GM23248 (cell line): Measurements from ENCODE around the gene PPP1CC. TPM values are rescaled to one million over a fixed set of nuclear protein-coding genes. Genes with fewer than 3 reads are reported as not detected.
A peak's percentile ranks its signal among the peaks of the same experiment; 100 is the strongest.

Source experiments
- DNase-seq: peaks from one replicate; pipeline ENCODE4 v3.0.0-alpha.2; 2015
- H2AFZ ChIP-seq: fragments of 200-600 bp; sonication (generic); 2 replicates; pipeline ENCODE4 v1.6.1; 2016; ENCODE audit warnings: antibody characterized with exemption
- H3F3A ChIP-seq: fragments of 200-600 bp; sonication (generic); 2 replicates; pipeline ENCODE4 v1.6.1; 2016; ENCODE audit warnings: mild to moderate bottlenecking, antibody characterized with exemption, mixed run types; ENCODE audit not compliant: insufficient read depth
- H3K27ac ChIP-seq: fragments of 200-600 bp; sonication (generic); 2 replicates; pipeline ENCODE4 v1.5.1; 2016; ENCODE audit warnings: mild to moderate bottlenecking
- H3K27me3 ChIP-seq: fragments of 200-600 bp; sonication (generic); replicated peaks from 2 replicates; pipeline ENCODE4 v1.6.1; 2016; ENCODE audit warnings: mild to moderate bottlenecking; ENCODE audit not compliant: insufficient read depth
- H3K36me3 ChIP-seq: fragments of 200-600 bp; sonication (generic); 2 replicates; pipeline ENCODE4 v1.6.1; 2016; ENCODE audit warnings: low read depth, mild to moderate bottlenecking
- H3K4me1 ChIP-seq: fragments of 200-600 bp; sonication (generic); 2 replicates; pipeline ENCODE4 v1.6.1; 2016; ENCODE audit warnings: mild to moderate bottlenecking; ENCODE audit not compliant: insufficient read depth
- H3K4me2 ChIP-seq: fragments of 200-600 bp; sonication (generic); one replicate; pipeline ENCODE4 v1.6.1; 2016; ENCODE audit warnings: mild to moderate bottlenecking; ENCODE audit not compliant: unreplicated experiment
- H3K4me3 ChIP-seq: fragments of 200-600 bp; sonication (generic); 2 replicates; pipeline ENCODE4 v1.5.1; 2016; ENCODE audit warnings: mild to moderate bottlenecking
- H3K79me2 ChIP-seq: fragments of 200-600 bp; sonication (generic); 2 replicates; pipeline ENCODE4 v1.6.1; 2016; ENCODE audit warnings: mild to moderate bottlenecking; ENCODE audit not compliant: insufficient read depth
- H3K9ac ChIP-seq: fragments of 200-600 bp; sonication (generic); 2 replicates; pipeline ENCODE4 v1.6.1; 2016; ENCODE audit warnings: mild to moderate bottlenecking
- H3K9me2 ChIP-seq: fragments of 200-600 bp; sonication (generic); 2 replicates; pipeline ENCODE4 v1.6.1; 2016; ENCODE audit warnings: mixed run types, mild to moderate bottlenecking, moderate library complexity; ENCODE audit not compliant: insufficient read depth
- H3K9me3 ChIP-seq: fragments of 200-600 bp; sonication (generic); one replicate; pipeline ENCODE4 v1.6.1; 2017; ENCODE audit warnings: low read depth
- H4K20me1 ChIP-seq: fragments of 200-600 bp; sonication (generic); 2 replicates; pipeline ENCODE4 v1.6.0; 2016; ENCODE audit not compliant: insufficient read depth
- EZH2 ChIP-seq: fragments of 200-600 bp; sonication (generic); IDR thresholded peaks from 2 replicates; pipeline ENCODE4 v1.6.1; 2018; ENCODE audit warnings: antibody characterized with exemption, mild to moderate bottlenecking; ENCODE audit not compliant: insufficient read depth, poor library complexity, severe bottlenecking
- EZH2phosphoT487 ChIP-seq: fragments of 200-600 bp; sonication (generic); IDR thresholded peaks from 2 replicates; pipeline ENCODE4 v1.6.1; 2018; ENCODE audit warnings: antibody characterized with exemption, moderate library complexity, mild to moderate bottlenecking, low read depth; ENCODE audit not compliant: insufficient read depth
- WGBS, 2 experiments: methylation state at CpG; one replicate each; pipeline ENCODE4 v1.1.6; 2015 to 2017; ENCODE audit warnings: low lambda C conversion rate in 2 of 2, low coverage in 1 of 2; ENCODE audit errors: missing lambda C conversion rate in 2 of 2; 5-methylcytosine and 5-hydroxymethylcytosine counted together
- in situ Hi-C: fragments of 300-500 bp; cut with MboI; formaldehyde crosslinking; loops from 2 replicates; pipeline ENCODE4 v1.15.0; 2020
- polyA plus RNA-seq: library from polyadenylated mRNA; unstranded; fragments of >200 nt; fragmentation: Nextera tagmentation; extraction: Ambion mirVana; gene quantifications from 2 replicates; pipeline ENCODE4 v1.2.1, GENCODE V29; 2016
- total RNA-seq: library from RNA; depleted of rRNA; stranded (reverse); fragments of >200 nt; shearing (Covaris generic); gene quantifications from 2 replicates; pipeline ENCODE4 v1.2.3, GENCODE V29; 2014

Gene PPP1CC
- total and polyA plus RNA-seq, 2 experiments from 2014 or later = 37.4 to 110 TPM

DNA sequence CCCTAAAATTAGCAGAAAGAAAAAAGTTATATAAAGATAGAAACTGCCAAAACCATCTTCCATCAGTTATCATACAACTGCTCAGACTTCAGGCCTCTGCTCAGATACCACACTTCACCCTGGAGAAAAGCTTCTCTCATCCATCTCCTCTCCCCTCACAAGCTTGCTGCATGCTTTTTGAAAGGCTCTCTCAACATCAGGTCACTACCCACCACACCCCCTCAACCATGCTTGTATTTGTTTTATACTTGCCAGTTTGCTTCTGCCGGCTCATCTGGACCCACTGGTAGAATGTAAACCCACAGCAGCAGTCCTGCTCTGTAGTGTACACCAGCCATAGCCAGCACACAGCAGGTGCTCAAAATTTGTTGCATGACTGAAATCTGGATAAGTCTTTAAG, 8.8 kb downstream of the PPP1CC start:
- H3K36me3 ChIP-seq = peaks cover 44% of the 10 kb centered on the region
- H3K4me2 ChIP-seq = no peak overlapping the region

DNA sequence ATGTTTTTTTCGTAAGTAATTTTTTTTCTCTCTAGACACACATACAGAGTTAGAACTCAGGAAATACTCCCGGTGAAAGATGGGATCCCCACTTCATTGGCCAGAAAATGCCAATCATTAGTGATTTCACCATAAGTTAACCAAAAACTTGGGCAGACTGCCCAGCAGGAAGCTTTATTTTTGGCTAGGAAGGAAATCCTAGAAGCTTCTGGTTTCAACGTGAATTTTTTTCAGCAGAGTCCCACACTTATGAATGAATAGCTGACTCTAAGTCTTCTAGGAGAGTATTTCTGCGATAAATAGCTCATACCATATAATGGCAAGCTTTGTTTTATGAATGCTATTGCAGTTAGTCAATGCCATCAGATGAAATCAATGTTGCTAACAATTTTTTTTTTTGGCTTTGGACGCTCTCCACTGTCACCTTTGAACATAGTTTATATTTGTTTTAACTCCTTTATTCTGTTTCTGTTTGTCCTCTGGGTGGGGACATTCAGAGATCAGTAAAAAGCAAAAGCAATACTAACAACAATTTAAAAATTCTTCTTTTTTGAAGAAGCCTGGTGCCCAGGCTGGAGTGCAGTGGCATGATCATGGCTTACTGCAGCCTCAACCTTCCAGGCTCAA, 9.5 kb downstream of the PPP1CC start:
- no peak overlapping the region for H3K9ac ChIP-seq
- TF ChIP-seq EZH2 = no peak
- TF ChIP-seq EZH2phosphoT487 = no peak
- peaks cover 50% of the 10 kb centered on the region for H3K36me3 ChIP-seq
- WGBS, 2 experiments = 50 to 58% methylated on average over 5 of the region's 5 CpGs
- no peaks in the 10 kb centered on the region for H3K9me2 ChIP-seq
- no peak overlapping the region for H2AFZ ChIP-seq
- H3F3A ChIP-seq = 0 out of 2 replicates have a peak, but pooled peaks cover 9% of the 10 kb centered on the region
- no peak overlapping the region for H3K27ac ChIP-seq
- H3K27me3 ChIP-seq = no peaks in the 10 kb centered on the region
- H3K4me2 ChIP-seq = peak overlapping the region; percentile 14
- peaks cover 100% of the 10 kb centered on the region for H3K79me2 ChIP-seq
- in situ Hi-C loops = no loop called here
- peak; percentile 62 for DNase-seq
- no peaks in the 10 kb centered on the region for H3K9me3 ChIP-seq
- H3K4me3 ChIP-seq = no peak overlapping the region
- peaks cover 27% of the 10 kb centered on the region for H3K4me1 ChIP-seq
- H4K20me1 ChIP-seq = peaks cover 6% of the 10 kb centered on the region; the same call in 1 of the 2 replicates

More for the DNA sequence above, 8.8 kb downstream of the PPP1CC start:
- Histone ChIP-seq H3K79me2 (peaks cover 100% of the 10 kb centered on the region), H3K27ac (no peak overlapping the region), H3F3A (0 out of 2 replicates have a peak, but pooled peaks cover 11% of the 10 kb centered on the region), H2AFZ (no peak overlapping the region), H3K9me3 (no peaks in the 10 kb centered on the region), H4K20me1 (peaks cover 6% of the 10 kb centered on the region), H3K4me1 (peaks cover 27% of the 10 kb centered on the region), H3K9me2 (no peaks in the 10 kb centered on the region), H3K27me3 (no peaks in the 10 kb centered on the region), H3K9ac (no peak overlapping the region), H3K4me3 (no peak overlapping the region)
- no peak for DNase-seq
- in situ Hi-C loops = no loop called here
- TF ChIP-seq EZH2phosphoT487 (no peak), EZH2 (no peak)
- WGBS, 2 experiments = 73 to 75% methylated on average over 1 of the region's 1 CpG

DNA sequence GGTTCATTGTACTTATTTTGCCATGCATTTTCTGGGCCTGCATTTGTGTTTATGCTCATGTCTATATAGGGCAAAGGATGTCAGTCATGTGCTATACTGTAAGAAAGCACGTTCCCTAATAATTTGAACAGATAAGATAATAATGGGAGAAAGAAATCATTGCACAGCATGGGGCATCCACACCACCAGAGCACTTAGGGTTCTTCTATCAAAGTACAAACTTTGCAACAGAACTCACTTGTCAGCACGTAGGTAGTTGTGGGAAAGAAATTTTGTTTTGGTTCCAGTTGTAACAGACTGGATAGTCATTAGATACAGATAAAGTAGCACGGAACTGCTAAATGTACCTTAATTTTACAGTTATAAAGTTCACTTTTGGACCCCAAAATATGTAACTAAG, 10.1 kb downstream of the PPP1CC start:
- TF ChIP-seq EZH2phosphoT487 (no peak), EZH2 (no peak)
- Histone ChIP-seq H3K27me3 (no peaks in the 10 kb centered on the region), H4K20me1 (peaks cover 6% of the 10 kb centered on the region; the same call in 1 of the 2 replicates), H2AFZ (no peak overlapping the region), H3K9me3 (no peaks in the 10 kb centered on the region), H3F3A (0 out of 2 replicates have a peak, but pooled peaks cover 2% of the 10 kb centered on the region), H3K4me1 (peaks cover 22% of the 10 kb centered on the region), H3K9ac (no peak overlapping the region), H3K4me2 (no peak overlapping the region), H3K27ac (no peak overlapping the region), H3K36me3 (peaks cover 53% of the 10 kb centered on the region), H3K79me2 (peaks cover 100% of the 10 kb centered on the region), H3K4me3 (no peak overlapping the region), H3K9me2 (no peaks in the 10 kb centered on the region)
- in situ Hi-C loops = no loop called here
- WGBS, 2 experiments = 56 to 57% methylated on average over 3 of the region's 3 CpGs
- no peak for DNase-seq

DNA sequence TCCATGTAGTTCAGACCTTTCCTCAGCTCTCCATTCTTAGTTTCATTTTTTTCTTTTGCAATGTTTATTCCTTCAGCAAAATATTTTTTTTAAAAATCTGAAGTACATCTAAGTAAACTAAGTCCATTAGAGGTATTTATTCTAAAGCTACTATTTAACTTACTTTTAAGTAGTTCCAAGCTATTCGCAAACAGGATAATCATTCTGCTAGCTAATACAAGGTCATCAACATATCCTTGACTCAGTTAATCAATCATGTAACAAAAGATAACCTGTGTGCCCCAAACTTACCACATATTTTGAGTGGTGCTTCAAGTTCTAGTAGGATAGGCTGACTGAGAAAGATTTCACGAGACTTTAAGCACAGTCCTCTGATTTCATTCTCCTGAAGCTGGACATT, 11.2 kb downstream of the PPP1CC start:
- H3K27me3 ChIP-seq = no peaks in the 10 kb centered on the region
- no peak overlapping the region for H3K27ac ChIP-seq
- H4K20me1 ChIP-seq = peaks cover 6% of the 10 kb centered on the region; the same call in 1 of the 2 replicates
- TF ChIP-seq EZH2 = no peak
- no peak for TF ChIP-seq EZH2phosphoT487
- DNase-seq = no peak
- peaks cover 12% of the 10 kb centered on the region for H3K4me1 ChIP-seq
- no peak overlapping the region for H3K9ac ChIP-seq
- H3K4me3 ChIP-seq = no peak overlapping the region
- WGBS, 2 experiments = 77 to 86% methylated on average over 2 of the region's 2 CpGs
- no peak overlapping the region for H3K4me2 ChIP-seq
- in situ Hi-C loops = no loop called here
- no peaks in the 10 kb centered on the region for H3F3A ChIP-seq
- H2AFZ ChIP-seq = no peak overlapping the region
- no peaks in the 10 kb centered on the region for H3K9me2 ChIP-seq
- H3K36me3 ChIP-seq = peaks cover 56% of the 10 kb centered on the region
- no peaks in the 10 kb centered on the region for H3K9me3 ChIP-seq
- peaks cover 100% of the 10 kb centered on the region for H3K79me2 ChIP-seq
